Nephron (organoid): ENCODE measurements around the gene GLIPR2.
"Not testable (repeated sequence)": the region's sequence is repeated elsewhere in the genome, so short reads cannot be mapped to it uniquely, and the experiment has no call there.

Source experiments
- H3K27ac Mint-ChIP-seq, 3 experiments: 2 replicates each; pipeline ENCODE4 v1.8.0; 2020; ENCODE audit warnings: mixed read lengths in 3 of 3, mild to moderate bottlenecking in 2 of 3, moderate library complexity in 1 of 3
- H3K27me3 Mint-ChIP-seq: 2 replicates; pipeline ENCODE4 v1.8.0; 2021; ENCODE audit warnings: low read depth, mild to moderate bottlenecking, moderate library complexity, mixed read lengths
- H3K36me3 Mint-ChIP-seq: 2 replicates; pipeline ENCODE4 v1.8.0; 2020; ENCODE audit warnings: low read depth, mixed read lengths
- H3K4me1 Mint-ChIP-seq: 2 replicates; pipeline ENCODE4 v1.8.0; 2020; ENCODE audit warnings: mixed read lengths
- H3K4me3 Mint-ChIP-seq, 3 experiments: 2 replicates each; pipeline ENCODE4 v1.8.0; 2020; ENCODE audit warnings: mild to moderate bottlenecking in 3 of 3, mixed read lengths in 3 of 3, moderate library complexity in 2 of 3
- H3K9me3 Mint-ChIP-seq: 2 replicates; pipeline ENCODE4 v1.8.0; 2020; ENCODE audit warnings: mixed read lengths
- TF ChIP-seq, protein P1 (sequence below), 3 experiments: fragments of 200-600 bp; sonication (generic); IDR thresholded peaks; one replicate each; pipeline ENCODE4 v1.5.0; 2021; ENCODE audit warnings: antibody characterized with exemption in 3 of 3; ENCODE audit not compliant: unreplicated experiment in 3 of 3

The GLIPR2 gene

DNA sequence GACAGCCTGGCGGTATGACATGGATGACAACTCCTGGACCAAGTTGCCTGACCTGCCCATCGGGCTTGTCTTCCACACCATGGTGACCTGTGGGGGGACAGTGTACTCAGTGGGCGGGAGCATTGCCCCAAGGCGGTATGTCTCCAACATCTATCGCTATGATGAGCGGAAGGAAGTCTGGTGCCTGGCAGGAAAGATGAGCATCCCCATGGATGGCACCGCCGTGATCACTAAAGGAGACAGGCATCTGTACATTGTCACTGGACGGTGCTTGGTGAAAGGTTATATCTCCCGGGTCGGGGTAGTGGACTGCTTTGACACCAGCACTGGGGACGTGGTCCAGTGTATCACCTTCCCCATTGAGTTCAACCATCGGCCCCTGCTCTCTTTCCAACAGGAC, 34.0 kb downstream of the GLIPR2 start:
- H3K9me3 Mint-ChIP-seq = no peaks in the 10 kb centered on the region
- peaks cover 14% of the 10 kb centered on the region for H3K4me1 Mint-ChIP-seq
- H3K36me3 Mint-ChIP-seq = no peaks in the 10 kb centered on the region
- no peak overlapping the region for H3K4me3 Mint-ChIP-seq
- TF ChIP-seq, protein P1, sequence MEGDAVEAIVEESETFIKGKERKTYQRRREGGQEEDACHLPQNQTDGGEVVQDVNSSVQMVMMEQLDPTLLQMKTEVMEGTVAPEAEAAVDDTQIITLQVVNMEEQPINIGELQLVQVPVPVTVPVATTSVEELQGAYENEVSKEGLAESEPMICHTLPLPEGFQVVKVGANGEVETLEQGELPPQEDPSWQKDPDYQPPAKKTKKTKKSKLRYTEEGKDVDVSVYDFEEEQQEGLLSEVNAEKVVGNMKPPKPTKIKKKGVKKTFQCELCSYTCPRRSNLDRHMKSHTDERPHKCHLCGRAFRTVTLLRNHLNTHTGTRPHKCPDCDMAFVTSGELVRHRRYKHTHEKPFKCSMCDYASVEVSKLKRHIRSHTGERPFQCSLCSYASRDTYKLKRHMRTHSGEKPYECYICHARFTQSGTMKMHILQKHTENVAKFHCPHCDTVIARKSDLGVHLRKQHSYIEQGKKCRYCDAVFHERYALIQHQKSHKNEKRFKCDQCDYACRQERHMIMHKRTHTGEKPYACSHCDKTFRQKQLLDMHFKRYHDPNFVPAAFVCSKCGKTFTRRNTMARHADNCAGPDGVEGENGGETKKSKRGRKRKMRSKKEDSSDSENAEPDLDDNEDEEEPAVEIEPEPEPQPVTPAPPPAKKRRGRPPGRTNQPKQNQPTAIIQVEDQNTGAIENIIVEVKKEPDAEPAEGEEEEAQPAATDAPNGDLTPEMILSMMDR (IDR thresholded peaks at IDR 0.05; ENCODE audit: unreplicated experiment in 3 of 3) = no peak
- H3K27ac Mint-ChIP-seq = no peak overlapping the region
- peaks cover 3% of the 10 kb centered on the region for H3K27me3 Mint-ChIP-seq

DNA sequence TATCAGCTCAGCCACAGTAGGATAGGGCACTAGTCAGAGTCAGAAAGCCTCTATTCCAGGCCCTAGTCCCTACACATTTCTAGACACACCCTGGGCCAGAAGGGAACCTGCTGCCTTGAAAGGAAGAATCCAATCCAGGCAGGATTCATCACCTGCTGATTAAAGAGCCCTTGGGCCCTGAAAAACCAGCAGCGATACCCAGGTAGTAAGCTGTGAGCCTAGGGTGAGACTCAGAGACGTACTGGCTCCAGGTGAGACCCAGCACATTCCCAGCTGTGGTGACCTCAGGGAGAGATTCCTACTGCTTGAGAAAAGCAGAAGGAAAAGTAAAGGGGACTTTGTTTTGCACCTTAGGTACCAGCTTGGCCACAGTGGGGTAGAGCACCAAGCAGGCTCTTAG, 37.3 kb downstream of the GLIPR2 start:
- Mint-ChIP-seq H3K9me3 (no peaks in the 10 kb centered on the region), H3K27me3 (peaks cover 3% of the 10 kb centered on the region), H3K4me1 (peaks cover 4% of the 10 kb centered on the region), H3K27ac (no peak overlapping the region), H3K4me3 (no peak overlapping the region), H3K36me3 (no peaks in the 10 kb centered on the region)
- TF ChIP-seq, protein P1 (IDR thresholded peaks at IDR 0.05; ENCODE audit: unreplicated experiment in 3 of 3) = no peak

DNA sequence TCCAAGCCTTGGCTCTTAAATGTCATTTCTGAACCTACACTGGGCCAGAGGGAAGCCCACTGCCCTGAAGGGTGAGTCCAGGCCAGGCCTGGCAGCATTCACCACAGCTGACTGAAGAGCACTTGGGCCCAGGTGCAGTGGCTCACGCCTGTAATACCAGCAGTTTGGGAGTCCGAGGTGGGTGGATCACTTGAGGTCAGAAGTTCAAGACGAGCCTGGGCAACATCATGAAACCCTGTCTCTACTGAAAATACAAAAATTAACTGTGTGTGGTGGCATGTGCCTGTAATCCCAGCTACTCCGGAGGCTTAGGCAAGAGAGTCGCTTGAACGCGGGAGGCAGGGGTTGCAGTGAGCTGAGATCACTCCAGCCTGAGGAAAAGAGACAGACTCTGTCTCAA, 37.7 kb downstream of the GLIPR2 start:
- Mint-ChIP-seq H3K27ac (no peak overlapping the region), H3K27me3 (peaks cover 3% of the 10 kb centered on the region), H3K4me3 (no peak overlapping the region), H3K36me3 (no peaks in the 10 kb centered on the region), H3K4me1 (peaks cover 4% of the 10 kb centered on the region), H3K9me3 (peaks cover 2% of the 10 kb centered on the region)
- TF ChIP-seq, protein P1 (IDR thresholded peaks at IDR 0.05; ENCODE audit: unreplicated experiment in 3 of 3) = no peak

DNA sequence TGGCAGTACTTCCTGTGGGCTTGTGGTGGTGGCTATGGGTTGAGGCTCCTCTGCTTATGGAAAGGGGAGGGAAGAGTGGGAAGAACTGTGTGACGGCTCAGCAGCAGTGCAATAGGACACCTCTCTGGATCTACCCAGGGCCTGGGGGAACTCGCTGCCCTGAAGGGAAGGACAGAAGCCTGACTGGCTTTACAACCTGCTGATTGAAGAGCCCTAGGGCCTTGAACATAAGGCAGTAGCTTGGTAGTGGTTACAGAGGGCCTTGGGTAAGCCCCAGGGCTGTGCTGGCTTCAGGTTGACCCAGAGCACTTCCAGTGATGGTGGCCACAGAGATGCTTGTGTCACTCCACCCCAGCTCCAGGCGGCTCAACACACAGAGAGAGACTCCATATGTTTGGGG, 38.2 kb downstream of the GLIPR2 start:
- Mint-ChIP-seq H3K9me3 (peaks cover 2% of the 10 kb centered on the region), H3K27me3 (peaks cover 3% of the 10 kb centered on the region), H3K27ac (no peak overlapping the region), H3K36me3 (no peaks in the 10 kb centered on the region), H3K4me1 (peaks cover 4% of the 10 kb centered on the region), H3K4me3 (no peak overlapping the region)
- TF ChIP-seq, protein P1 (IDR thresholded peaks at IDR 0.05; ENCODE audit: unreplicated experiment in 3 of 3) = no peak

DNA sequence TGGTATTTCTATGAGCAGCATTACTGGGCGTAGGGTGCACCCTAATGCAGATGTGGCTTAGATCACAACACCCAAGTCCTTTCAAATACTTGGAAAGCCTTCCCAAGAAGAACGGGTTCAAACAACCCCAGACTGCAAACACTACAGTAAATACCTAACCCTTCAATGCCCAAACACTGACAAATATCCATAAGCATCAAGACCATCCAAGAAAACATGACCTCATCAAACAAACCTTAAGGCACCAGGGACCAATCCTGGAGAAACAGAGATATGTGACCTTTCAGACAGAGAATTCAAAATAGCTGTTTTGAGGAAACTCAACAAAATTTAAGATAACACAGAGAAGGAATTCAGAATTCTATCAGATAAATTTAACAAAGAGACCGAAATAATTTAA, 38.7 kb downstream of the GLIPR2 start:
- not testable (repeated sequence) for H3K36me3 Mint-ChIP-seq, H3K4me3 Mint-ChIP-seq, H3K27me3 Mint-ChIP-seq, H3K9me3 Mint-ChIP-seq, H3K4me1 Mint-ChIP-seq, H3K27ac Mint-ChIP-seq

DNA sequence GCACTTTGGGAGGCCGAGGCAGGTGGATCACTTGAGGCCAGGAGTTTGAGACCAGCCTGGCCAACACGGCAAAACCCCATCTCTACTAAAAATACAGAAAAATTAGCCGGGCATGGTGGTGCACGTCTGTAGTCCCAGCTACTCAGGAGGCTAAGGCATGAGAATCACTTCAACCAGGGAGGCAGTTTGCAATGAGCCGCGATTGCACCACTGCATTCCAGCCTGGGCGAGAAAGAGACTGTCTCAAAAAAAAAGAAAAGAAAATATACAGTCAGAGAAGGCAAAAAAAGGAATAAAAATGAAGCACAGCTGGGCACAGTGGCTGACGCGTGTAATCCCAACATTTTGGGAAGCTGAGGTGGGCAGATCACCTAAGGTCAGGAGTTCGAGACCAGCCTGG, 40.0 kb downstream of the GLIPR2 start:
- H3K4me1 Mint-ChIP-seq, H3K4me3 Mint-ChIP-seq, H3K9me3 Mint-ChIP-seq, H3K27me3 Mint-ChIP-seq, H3K27ac Mint-ChIP-seq, H3K36me3 Mint-ChIP-seq: not testable (repeated sequence)

DNA sequence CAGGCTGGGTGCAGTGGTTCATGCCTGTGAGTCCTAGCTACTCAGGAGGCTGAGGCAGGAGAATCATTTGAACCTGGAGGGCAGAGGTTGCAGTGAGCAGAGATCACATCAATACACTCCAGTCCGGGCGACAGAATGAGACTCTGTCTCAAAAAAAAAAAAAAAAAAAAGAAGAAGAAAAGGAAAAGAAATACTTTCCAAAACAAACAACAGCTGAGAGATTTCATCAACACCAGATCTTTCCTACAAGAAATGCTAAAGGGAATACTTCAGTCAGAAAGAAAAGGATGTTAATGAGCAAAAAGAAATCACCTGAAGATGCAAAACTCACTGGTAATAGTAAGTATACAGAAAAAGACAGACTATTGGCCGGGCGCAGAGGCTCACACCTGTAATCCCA, 41.0 kb downstream of the GLIPR2 start:
- H3K9me3 Mint-ChIP-seq = peaks cover 2% of the 10 kb centered on the region
- H3K27me3 Mint-ChIP-seq = peaks cover 6% of the 10 kb centered on the region
- H3K36me3 Mint-ChIP-seq = no peaks in the 10 kb centered on the region

DNA sequence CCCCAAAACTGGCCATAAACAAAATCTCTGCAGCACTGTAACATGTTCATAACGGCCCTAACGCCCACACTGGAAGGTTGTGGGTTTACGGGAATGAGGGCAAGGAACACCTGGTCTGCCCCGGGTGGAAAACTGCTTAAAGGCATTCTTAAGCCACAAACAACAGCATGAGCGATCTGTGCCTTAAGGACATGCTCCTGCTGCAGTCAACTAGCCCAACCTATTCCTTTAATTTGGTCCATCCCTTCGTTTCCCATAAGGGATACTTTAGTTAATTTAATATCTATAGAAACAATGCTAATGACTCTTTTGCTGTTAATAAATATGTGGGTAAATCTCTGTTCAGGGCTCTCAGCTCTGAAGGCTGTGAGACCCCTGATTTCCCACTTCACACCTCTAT, 43.7 kb downstream of the GLIPR2 start:
- not testable (repeated sequence) for H3K4me1 Mint-ChIP-seq, H3K27me3 Mint-ChIP-seq, H3K9me3 Mint-ChIP-seq, H3K36me3 Mint-ChIP-seq, H3K4me3 Mint-ChIP-seq, H3K27ac Mint-ChIP-seq

More for the DNA sequence above, 41.0 kb downstream of the GLIPR2 start:
- H3K4me3 Mint-ChIP-seq = no peak overlapping the region
- peaks cover 4% of the 10 kb centered on the region for H3K4me1 Mint-ChIP-seq
- no peak overlapping the region for H3K27ac Mint-ChIP-seq
- TF ChIP-seq, protein P1 (IDR thresholded peaks at IDR 0.05; ENCODE audit: unreplicated experiment in 3 of 3) = no peak
